Left ventricle myocardium inferior (tissue), 1 donor: ENCODE data around the gene SNX9. TPM values are rescaled to one million over a fixed set of nuclear protein-coding genes. Genes with fewer than 3 reads are reported as not detected.

Experiments used
- DNase-seq: peaks from one replicate; pipeline ENCODE4 v3.0.0-alpha.2; 2020
- H3K27ac ChIP-seq: fragments of 200-600 bp; replicated peaks from 2 replicates; pipeline ENCODE4 v1.8.0; 2021
- H3K27me3 ChIP-seq: fragments of 200-600 bp; 2 replicates; pipeline ENCODE4 v1.8.0; 2021; ENCODE audit warnings: low read depth
- H3K36me3 ChIP-seq: fragments of 200-600 bp; 2 replicates; pipeline ENCODE4 v1.8.0; 2021
- H3K4me1 ChIP-seq: fragments of 200-600 bp; 2 replicates; pipeline ENCODE4 v1.8.0; 2021
- H3K4me3 ChIP-seq: fragments of 200-600 bp; 2 replicates; pipeline ENCODE4 v1.8.0; 2021; ENCODE audit warnings: mild to moderate bottlenecking, moderate library complexity
- H3K9me3 ChIP-seq: fragments of 200-600 bp; replicated peaks from 2 replicates; pipeline ENCODE4 v1.8.0; 2021
- CTCF ChIP-seq: fragments of 200-600 bp; IDR thresholded peaks from 2 replicates; pipeline ENCODE4 v1.8.0; 2021; ENCODE audit warnings: antibody characterized with exemption, mild to moderate bottlenecking, borderline replicate concordance
- intact Hi-C: fragments of 100-400 bp; cut with micrococcal nuclease; formaldehyde crosslinking; loops from one replicate; pipeline ENCODE4 v1.11.0; 2022
- total RNA-seq: library from RNA; stranded (reverse); fragmentation: NEBNext Ultra II Directional; extraction: Animal tissue kit (Norgen Biotek cat#: 25700); gene quantifications from one replicate; pipeline ENCODE4 v1.2.1, GENCODE V29; 2021
- donor health status: DM: no; HTN: yes; CAD: no; lungs with severe emphysema.

Gene SNX9
- total RNA-seq, 1 donor from 2014 or later: 31.9 TPM

GRCh38 chr6:157956171-157956730 is 133.2 kb downstream of the SNX9 start:
- Histone ChIP-seq H3K27me3 (no peaks in the 10 kb centered on the region), H3K4me3 (no peak overlapping the region), H3K36me3 (no peaks in the 10 kb centered on the region), H3K9me3 (peaks cover 30% of the 10 kb centered on the region), H3K4me1 (peaks cover 14% of the 10 kb centered on the region), H3K27ac (no peak overlapping the region)
- intact Hi-C loops: no loop called here
- no peak for TF ChIP-seq CTCF
- no peak for DNase-seq

- no peaks in the 10 kb centered on the region for H3K36me3 ChIP-seq
- no peaks in the 10 kb centered on the region for H3K27me3 ChIP-seq
- no peak overlapping the region for H3K27ac ChIP-seq
- peaks cover 2% of the 10 kb centered on the region for H3K4me1 ChIP-seq
- no peak for TF ChIP-seq CTCF
- DNase-seq: no peak
- no peak overlapping the region for H3K4me3 ChIP-seq
- H3K9me3 ChIP-seq: peaks cover 30% of the 10 kb centered on the region
- intact Hi-C loops: no loop called here
These were observed 136.6 kb downstream of the SNX9 start for GRCh38 chr6:157959451-157960227.

GRCh38 chr6:157961153-157961831 is 138.2 kb downstream of the SNX9 start:
- no peak overlapping the region for H3K27ac ChIP-seq
- H3K9me3 ChIP-seq: peaks cover 30% of the 10 kb centered on the region
- intact Hi-C loops: no loop called here
- no peaks in the 10 kb centered on the region for H3K4me1 ChIP-seq
- H3K27me3 ChIP-seq: no peaks in the 10 kb centered on the region
- no peak for TF ChIP-seq CTCF
- H3K36me3 ChIP-seq: no peaks in the 10 kb centered on the region
- H3K4me3 ChIP-seq: no peak overlapping the region
- DNase-seq: no peak

- intact Hi-C loops: no loop called here
- H3K27ac ChIP-seq: no peak overlapping the region
- peaks cover 30% of the 10 kb centered on the region for H3K9me3 ChIP-seq
- H3K36me3 ChIP-seq: no peaks in the 10 kb centered on the region
- H3K27me3 ChIP-seq: no peaks in the 10 kb centered on the region
- no peak overlapping the region for H3K4me3 ChIP-seq
- H3K4me1 ChIP-seq: no peaks in the 10 kb centered on the region
- DNase-seq: no peak
- TF ChIP-seq CTCF: no peak
These were observed 139.0 kb downstream of the SNX9 start for GRCh38 chr6:157961832-157962575.

- Histone ChIP-seq H3K27ac (no peak overlapping the region), H3K9me3 (peaks cover 24% of the 10 kb centered on the region), H3K27me3 (no peaks in the 10 kb centered on the region), H3K4me1 (no peaks in the 10 kb centered on the region), H3K4me3 (no peak overlapping the region), H3K36me3 (no peaks in the 10 kb centered on the region)
- TF ChIP-seq CTCF: no peak
- intact Hi-C loops: no loop called here
- no peak for DNase-seq
These were observed 139.7 kb downstream of the SNX9 start for GRCh38 chr6:157962601-157963302.
